ENCODE measurements around the gene SLC6A1. TPM values are rescaled to one million over a fixed set of nuclear protein-coding genes. Genes with fewer than 3 reads are reported as not detected.

SLC6A1 gene
- total and polyA plus RNA-seq, 2 of the 4 experiments (the other 2 are of a cell fraction), result 0.02 TPM; not detected in 1

DNA sequence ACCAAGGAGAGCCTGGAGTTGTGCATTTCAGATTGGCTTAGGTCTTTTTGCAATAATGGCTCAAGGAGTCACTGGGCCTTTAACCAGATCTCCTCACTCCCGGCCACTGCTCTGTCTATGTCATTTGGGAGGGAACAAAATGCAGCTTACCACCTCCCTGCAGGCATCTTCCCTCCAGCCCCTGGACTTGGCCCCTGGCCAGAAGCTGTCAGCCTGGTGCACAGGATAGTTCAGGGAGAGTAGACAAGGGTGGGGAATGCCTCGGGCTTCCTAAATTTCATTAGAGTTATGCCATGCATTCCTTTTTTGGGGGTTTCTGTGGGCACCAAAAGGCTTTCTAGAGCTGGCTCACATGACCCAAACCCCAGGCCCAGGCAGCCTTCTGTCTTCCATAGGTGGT is 91.5 kb downstream of the SLC6A1 start:
- H2BK15ac ChIP-seq (ENCODE audit: low read depth, low read length), result no peak overlapping the region
- H3K18ac ChIP-seq (ENCODE audit: low read depth, low read length), result no peak overlapping the region
- H3K27me3 ChIP-seq (ENCODE audit: control insufficient read depth, insufficient read depth, low read length), result no peaks in the 10 kb centered on the region; the same call in 1 of the 2 replicates
- H2BK5ac ChIP-seq (ENCODE audit: low read depth, low read length, poor library complexity, severe bottlenecking), result no peak overlapping the region
- no peaks in the 10 kb centered on the region for H3K79me1 ChIP-seq (ENCODE audit: low read depth in 1 of 2, low read length in 2 of 2)
- no TSS peak for BruUV-seq (replicated peaks)
- H4K8ac ChIP-seq (ENCODE audit: low read depth in 2 of 2, low read length in 2 of 2), result no peak overlapping the region
- TF ChIP-seq, protein P1, sequence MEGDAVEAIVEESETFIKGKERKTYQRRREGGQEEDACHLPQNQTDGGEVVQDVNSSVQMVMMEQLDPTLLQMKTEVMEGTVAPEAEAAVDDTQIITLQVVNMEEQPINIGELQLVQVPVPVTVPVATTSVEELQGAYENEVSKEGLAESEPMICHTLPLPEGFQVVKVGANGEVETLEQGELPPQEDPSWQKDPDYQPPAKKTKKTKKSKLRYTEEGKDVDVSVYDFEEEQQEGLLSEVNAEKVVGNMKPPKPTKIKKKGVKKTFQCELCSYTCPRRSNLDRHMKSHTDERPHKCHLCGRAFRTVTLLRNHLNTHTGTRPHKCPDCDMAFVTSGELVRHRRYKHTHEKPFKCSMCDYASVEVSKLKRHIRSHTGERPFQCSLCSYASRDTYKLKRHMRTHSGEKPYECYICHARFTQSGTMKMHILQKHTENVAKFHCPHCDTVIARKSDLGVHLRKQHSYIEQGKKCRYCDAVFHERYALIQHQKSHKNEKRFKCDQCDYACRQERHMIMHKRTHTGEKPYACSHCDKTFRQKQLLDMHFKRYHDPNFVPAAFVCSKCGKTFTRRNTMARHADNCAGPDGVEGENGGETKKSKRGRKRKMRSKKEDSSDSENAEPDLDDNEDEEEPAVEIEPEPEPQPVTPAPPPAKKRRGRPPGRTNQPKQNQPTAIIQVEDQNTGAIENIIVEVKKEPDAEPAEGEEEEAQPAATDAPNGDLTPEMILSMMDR (conservative IDR thresholded peaks at IDR 0.05; ENCODE audit: low read depth, low read length), result no peak
- TF ChIP-seq MXI1 (IDR thresholded peaks at IDR 0.05; ENCODE audit: borderline replicate concordance, low read depth, low read length) (no peak), RAD21 (IDR thresholded peaks at IDR 0.05; ENCODE audit: low read length) (no peak), MAFK (IDR thresholded peaks at IDR 0.05; ENCODE audit: low read depth, low read length) (no peak), CEBPB (IDR thresholded peaks at IDR 0.05; ENCODE audit: low read depth, low read length) (no peak)
- TF ChIP-seq, protein P2, sequence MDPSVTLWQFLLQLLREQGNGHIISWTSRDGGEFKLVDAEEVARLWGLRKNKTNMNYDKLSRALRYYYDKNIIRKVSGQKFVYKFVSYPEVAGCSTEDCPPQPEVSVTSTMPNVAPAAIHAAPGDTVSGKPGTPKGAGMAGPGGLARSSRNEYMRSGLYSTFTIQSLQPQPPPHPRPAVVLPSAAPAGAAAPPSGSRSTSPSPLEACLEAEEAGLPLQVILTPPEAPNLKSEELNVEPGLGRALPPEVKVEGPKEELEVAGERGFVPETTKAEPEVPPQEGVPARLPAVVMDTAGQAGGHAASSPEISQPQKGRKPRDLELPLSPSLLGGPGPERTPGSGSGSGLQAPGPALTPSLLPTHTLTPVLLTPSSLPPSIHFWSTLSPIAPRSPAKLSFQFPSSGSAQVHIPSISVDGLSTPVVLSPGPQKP (IDR thresholded peaks at IDR 0.05; ENCODE audit: borderline replicate concordance, low read depth, low read length), result no peak
- TF ChIP-seq, protein P3, sequence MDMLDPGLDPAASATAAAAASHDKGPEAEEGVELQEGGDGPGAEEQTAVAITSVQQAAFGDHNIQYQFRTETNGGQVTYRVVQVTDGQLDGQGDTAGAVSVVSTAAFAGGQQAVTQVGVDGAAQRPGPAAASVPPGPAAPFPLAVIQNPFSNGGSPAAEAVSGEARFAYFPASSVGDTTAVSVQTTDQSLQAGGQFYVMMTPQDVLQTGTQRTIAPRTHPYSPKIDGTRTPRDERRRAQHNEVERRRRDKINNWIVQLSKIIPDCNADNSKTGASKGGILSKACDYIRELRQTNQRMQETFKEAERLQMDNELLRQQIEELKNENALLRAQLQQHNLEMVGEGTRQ (IDR thresholded peaks at IDR 0.05; ENCODE audit: low read depth, low read length), result no peak
- WGBS, 2 experiments (ENCODE audit: extremely low coverage in 2 of 2, insufficient read length in 1 of 2), result no CpG with 5 or more reads among the region's 2 CpGs
- H3K36me3 ChIP-seq (ENCODE audit: control insufficient read depth, insufficient read depth, low read length), result no peaks in the 10 kb centered on the region
- no peak overlapping the region for H2AK5ac ChIP-seq (ENCODE audit: low read depth, low read length)
- no peak overlapping the region for H3K27ac ChIP-seq (ENCODE audit: insufficient read depth, low read length)
- no peak overlapping the region for H3K14ac ChIP-seq (replicated peaks; ENCODE audit: low read depth, low read length)
- H3K23ac ChIP-seq (ENCODE audit: low read depth, low read length), result no peak overlapping the region
- H4K20me1 ChIP-seq (ENCODE audit: insufficient read depth, low read length), result no peaks in the 10 kb centered on the region
- no peak overlapping the region for H4K5ac ChIP-seq (ENCODE audit: low read depth, low read length)
- no peak overlapping the region for H3K4me2 ChIP-seq (ENCODE audit: low read depth, low read length)
- peaks cover 6% of the 10 kb centered on the region; the same call in 1 of the 2 replicates for H3K4me1 ChIP-seq (ENCODE audit: control insufficient read depth, insufficient read depth, low read length)
- H3K9ac ChIP-seq (ENCODE audit: low read depth, low read length), result no peak overlapping the region
- no peak overlapping the region for H3K4ac ChIP-seq (ENCODE audit: low read depth, low read length)
- in situ Hi-C loops (cut with MboI; ENCODE audit: low sequenced_read_pairs) (no loop called here), intact Hi-C loops (cut with micrococcal nuclease) (no loop called here), dilution Hi-C loops (cut with HindIII; ENCODE audit: low sequenced_read_pairs, unreplicated experiment) (no loop called here)
- no peak for ATAC-seq (ENCODE audit: low read depth)
- POLR2A ChIA-PET (ENCODE audit: unreplicated experiment), result no interaction called here
- no peak overlapping the region for H2BK120ac ChIP-seq (ENCODE audit: low read depth, low read length)
- CTCF ChIA-PET, result no interaction called here
- H4K91ac ChIP-seq (ENCODE audit: insufficient read depth, low read depth, low read length), result no peak overlapping the region
- no peak for DNase-seq
- H2BK20ac ChIP-seq (ENCODE audit: low read depth, low read length), result no peak overlapping the region
- H3K56ac ChIP-seq (ENCODE audit: extremely low read depth, insufficient read depth, low read length), result no peak overlapping the region
- no peak overlapping the region for H3K4me3 ChIP-seq (ENCODE audit: insufficient read depth, low read depth, low read length)
- no peak overlapping the region for H2AK9ac ChIP-seq (replicated peaks; ENCODE audit: low read depth, low read length, poor library complexity)
- H2AFZ ChIP-seq (replicated peaks; ENCODE audit: low read length, poor library complexity), result no peak overlapping the region
- H3K9me1 ChIP-seq (ENCODE audit: insufficient read depth, low read length), result no peaks in the 10 kb centered on the region; the same call in 1 of the 2 replicates
- no peaks in the 10 kb centered on the region for H3K9me3 ChIP-seq (ENCODE audit: control insufficient read depth, insufficient read depth, low read length)

All from IMR-90 (cell line).